Activated effector memory CD4-positive, alpha-beta T cell treated with anti-CD3 and anti-CD28 coated beads, Interleukin-2, amount 50 U/mL, for 16 hours (primary cell): ENCODE data around the gene RBM10.

Experiments used
- DNase-seq: peaks from one replicate; pipeline ENCODE4 v3.0.0-alpha.2; 2020

Gene RBM10

GRCh38 chrX:47151435-47151834 lies 6.4 kb downstream of the RBM10 start:
- no peak for DNase-seq

GRCh38 chrX:47156611-47157520 lies 11.8 kb downstream of the RBM10 start:
- DNase-seq = no peak

- no peak for DNase-seq
These were observed 13.1 kb downstream of the RBM10 start for GRCh38 chrX:47158131-47158530.

GRCh38 chrX:47158781-47159180 lies 13.8 kb downstream of the RBM10 start:
- DNase-seq = no peak

GRCh38 chrX:47160781-47161180 lies 15.8 kb downstream of the RBM10 start:
- no peak for DNase-seq

- no peak for DNase-seq
These were observed 18.0 kb downstream of the RBM10 start for GRCh38 chrX:47162927-47163583.

GRCh38 chrX:47164420-47164819 lies 19.4 kb downstream of the RBM10 start:
- no peak for DNase-seq

- DNase-seq = no peak
These were observed 21.1 kb downstream of the RBM10 start for GRCh38 chrX:47166126-47166525.

GRCh38 chrX:47168495-47169073 lies 23.6 kb downstream of the RBM10 start:
- no peak for DNase-seq

GRCh38 chrX:47169273-47169672 lies 24.3 kb downstream of the RBM10 start:
- DNase-seq = peak; percentile 44

GRCh38 chrX:47169726-47170515 lies 24.9 kb downstream of the RBM10 start:
- peak; percentile 44 for DNase-seq

- DNase-seq = peak; percentile 16
These were observed 26.1 kb downstream of the RBM10 start for GRCh38 chrX:47170861-47171692.

GRCh38 chrX:47171996-47172395 lies 27.0 kb downstream of the RBM10 start:
- peak; percentile 22 for DNase-seq

GRCh38 chrX:47172549-47172948 lies 27.5 kb downstream of the RBM10 start:
- DNase-seq = peak; percentile 34

GRCh38 chrX:47172971-47173792 lies 28.2 kb downstream of the RBM10 start:
- peak; percentile 25 for DNase-seq

GRCh38 chrX:47174376-47174775 lies 29.4 kb downstream of the RBM10 start:
- DNase-seq = peak; percentile 21

GRCh38 chrX:47174846-47175587 lies 30.0 kb downstream of the RBM10 start:
- peak; percentile 13 for DNase-seq

- DNase-seq = peak; percentile 19
These were observed 30.6 kb downstream of the RBM10 start for GRCh38 chrX:47175588-47175980.

- peak; percentile 17 for DNase-seq
These were observed 31.2 kb downstream of the RBM10 start for GRCh38 chrX:47176101-47176740.

- peak; percentile 3 for DNase-seq
These were observed 32.1 kb downstream of the RBM10 start for GRCh38 chrX:47177079-47177478.
